HCT116 (cell line): Measurements from ENCODE around the gene LCMT1. TPM values are rescaled to one million over a fixed set of nuclear protein-coding genes. Genes with fewer than 3 reads are reported as not detected.

Source experiments
- ATAC-seq: fragments of 200-7000 bp; cut with Tn5 transposase; 2 replicates; pipeline ENCODE4 v1.9.1; 2020; ENCODE audit warnings: mild to moderate bottlenecking, moderate library complexity
- BruUV-seq: library from RNA; stranded (reverse); fragments of 400-500 nt; replicated peaks from 2 replicates; lab custom pipeline; 2021; lab: Mats Ljungman, UMichigan
- CTCF ChIA-PET: fragments of 300-600 bp; sonication (Branson Sonifier 250); formaldehyde crosslinking; loops from one replicate; lab custom pipeline; 2021; ENCODE audit warnings: antibody characterized with exemption; lab: Charles Lee
- POLR2A ChIA-PET: fragments of 300-600, 350-600 bp; sonication (Branson Sonifier 250); formaldehyde crosslinking; loops from one replicate; lab custom pipeline; 2021; ENCODE audit warnings: antibody characterized with exemption; lab: Charles Lee
- RAD21 ChIA-PET, 2 experiments: fragments of 300-600 bp; sonication (Branson Sonifier 250); formaldehyde crosslinking; loops; one replicate each; lab custom pipeline; 2023; ENCODE audit warnings: low total read pairs in 2 of 2; ENCODE audit not compliant: uncharacterized antibody in 2 of 2, unreplicated experiment in 2 of 2, low non-redundant PET in 1 of 2; lab: Charles Lee
- DNase-seq: peaks from one replicate; pipeline ENCODE4 v3.0.0-alpha.2; 2010; ENCODE audit warnings: low read depth, low spot score
- H2AFZ ChIP-seq: fragments of 200-600 bp; shearing (Covaris generic), sonication (generic); 2 replicates; pipeline ENCODE4 v1.6.1; 2017; ENCODE audit warnings: low read depth, mixed run types, mixed read lengths, antibody characterized with exemption, low read length; ENCODE audit not compliant: poor library complexity, severe bottlenecking
- H3K27ac ChIP-seq: 2 replicates; pipeline ENCODE4 v1.5.1; 2012; ENCODE audit warnings: low read depth, low read length
- H3K27me3 ChIP-seq: fragments of 200-600 bp; sonication (generic); 2 replicates; pipeline ENCODE4 v1.6.1; 2016; ENCODE audit warnings: mixed run types, low read length, mixed read lengths; ENCODE audit not compliant: insufficient read depth
- H3K36me3 ChIP-seq, 2 experiments: fragments of 200-500 bp in 1 of 2; fragments of 200-600 bp in 1 of 2; sonication (Bioruptor generic) in 1 of 2; sonication (generic) in 1 of 2; 2 replicates each; pipeline versions ENCODE4 v1.5.1 to v1.6.1; 2014 to 2016; ENCODE audit warnings: low read length in 2 of 2, inconsistent platforms in 1 of 2, mixed read lengths in 1 of 2, mixed run types in 1 of 2; ENCODE audit not compliant: insufficient read depth in 2 of 2, control insufficient read depth in 1 of 2
- H3K4me1 ChIP-seq, 2 experiments: fragments of 200-600 bp in 1 of 2; sonication (generic) in 1 of 2; 2 replicates each; pipeline versions ENCODE4 v1.5.1 to v1.6.1; 2012 to 2017; ENCODE audit warnings: low read length in 2 of 2, inconsistent platforms in 1 of 2, mild to moderate bottlenecking in 1 of 2, mixed read lengths in 1 of 2, mixed run types in 1 of 2, moderate library complexity in 1 of 2; ENCODE audit not compliant: insufficient read depth in 2 of 2, control insufficient read depth in 1 of 2
- H3K4me2 ChIP-seq: fragments of 200-600 bp; sonication (generic); 2 replicates; pipeline ENCODE4 v1.6.1; 2017; ENCODE audit warnings: mixed run types, low read length, mixed read lengths
- H3K4me3 ChIP-seq, 2 experiments: fragments of 200-600 bp in 1 of 2; sonication (generic) in 1 of 2; replicated peaks in 1 of 2; 2 replicates each; pipeline ENCODE4 v1.5.1; 2011 to 2016; ENCODE audit warnings: low read length in 2 of 2, control low read depth in 1 of 2, low read depth in 1 of 2, mild to moderate bottlenecking in 1 of 2, mixed read lengths in 1 of 2, mixed run types in 1 of 2
- H3K79me2 ChIP-seq: fragments of 200-600 bp; sonication (generic); 2 replicates; pipeline ENCODE4 v1.6.1; 2017; ENCODE audit warnings: mild to moderate bottlenecking, mixed run types, low read length, moderate library complexity, mixed read lengths; ENCODE audit not compliant: insufficient read depth
- H3K9ac ChIP-seq: fragments of 200-600 bp; sonication (generic); 2 replicates; pipeline ENCODE4 v1.6.1; 2016; ENCODE audit warnings: low read length, mixed read lengths
- H3K9me2 ChIP-seq: fragments of 200-600 bp; sonication (generic), shearing (Covaris generic); 2 replicates; pipeline ENCODE4 v1.6.1; 2017; ENCODE audit warnings: mixed run types, mild to moderate bottlenecking, moderate library complexity; ENCODE audit not compliant: insufficient read depth
- H3K9me3 ChIP-seq, 2 experiments: fragments of 200-500 bp in 1 of 2; fragments of 200-600 bp in 1 of 2; sonication (Bioruptor generic) in 1 of 2; sonication (generic) in 1 of 2; 2 replicates each; pipeline ENCODE4 v1.6.1; 2014 to 2017; ENCODE audit warnings: low read length in 2 of 2, mixed read lengths in 2 of 2, inconsistent platforms in 1 of 2, low read depth in 1 of 2, mild to moderate bottlenecking in 1 of 2, mixed run types in 1 of 2, moderate library complexity in 1 of 2; ENCODE audit not compliant: control insufficient read depth in 1 of 2, insufficient read depth in 1 of 2
- H4K20me1 ChIP-seq: fragments of 200-600 bp; sonication (generic), shearing (Covaris generic); 2 replicates; pipeline ENCODE4 v1.6.1; 2017; ENCODE audit warnings: mixed run types, mild to moderate bottlenecking, moderate library complexity; ENCODE audit not compliant: insufficient read depth
- CEBPB ChIP-seq: IDR thresholded peaks from 2 replicates; pipeline ENCODE4 v1.6.1; 2012; ENCODE audit warnings: low read depth
- CTCF ChIP-seq, 3 experiments: fragments of 200-600 bp in 1 of 3; sonication (generic) in 1 of 3; IDR thresholded peaks in 2 of 3; conservative IDR thresholded peaks in 1 of 3; 2 replicates each; pipeline ENCODE4 v1.5.1; 2012 to 2017; ENCODE audit warnings: low read depth in 2 of 3, low read length in 2 of 3, antibody characterized with exemption in 1 of 3, borderline replicate concordance in 1 of 3, control low read depth in 1 of 3, mild to moderate bottlenecking in 1 of 3, mixed read lengths in 1 of 3, mixed run types in 1 of 3, moderate library complexity in 1 of 3; ENCODE audit not compliant: insufficient read depth in 1 of 3
- EGR1 ChIP-seq: IDR thresholded peaks from 2 replicates; pipeline ENCODE4 v1.6.1; 2012; ENCODE audit warnings: low read depth
- ELF1 ChIP-seq: IDR thresholded peaks from 2 replicates; pipeline ENCODE4 v1.6.1; 2012; ENCODE audit warnings: low read depth, borderline replicate concordance
- EZH2 ChIP-seq: fragments of 200-600 bp; sonication (generic); IDR thresholded peaks from 2 replicates; pipeline ENCODE4 v1.6.1; 2017; ENCODE audit warnings: antibody characterized with exemption, mixed run types
- FOSL1 ChIP-seq: IDR thresholded peaks from 2 replicates; pipeline ENCODE4 v1.6.1; 2012; ENCODE audit warnings: low read depth
- JUND ChIP-seq: IDR thresholded peaks from 2 replicates; pipeline ENCODE4 v1.6.1; 2012
- MAX ChIP-seq: IDR thresholded peaks from 2 replicates; pipeline ENCODE4 v1.6.1; 2012
- POLR2A ChIP-seq: IDR thresholded peaks from 2 replicates; pipeline ENCODE4 v1.7.0; 2011; ENCODE audit warnings: borderline replicate concordance; ENCODE audit not compliant: insufficient read depth, insufficient read length; ENCODE audit errors: extremely low read depth
- RAD21 ChIP-seq: IDR thresholded peaks from 2 replicates; pipeline ENCODE4 v1.6.1; 2012; ENCODE audit warnings: low read depth, mild to moderate bottlenecking
- REST ChIP-seq: IDR thresholded peaks from 2 replicates; pipeline ENCODE4 v1.6.1; 2012; ENCODE audit warnings: low read depth
- SIN3A ChIP-seq: IDR thresholded peaks from 2 replicates; pipeline ENCODE4 v1.6.1; 2012; ENCODE audit warnings: low read depth
- SP1 ChIP-seq: IDR thresholded peaks from 2 replicates; pipeline ENCODE4 v1.6.1; 2012; ENCODE audit warnings: low read depth
- SRF ChIP-seq: IDR thresholded peaks from 2 replicates; pipeline ENCODE4 v1.6.1; 2012; ENCODE audit warnings: low read depth
- TCF7L2 ChIP-seq: IDR thresholded peaks from 2 replicates; pipeline ENCODE4 v1.7.0; 2011; ENCODE audit warnings: borderline replicate concordance, inconsistent platforms; ENCODE audit not compliant: insufficient read depth, insufficient read length; ENCODE audit errors: extremely low read depth
- YY1 ChIP-seq: IDR thresholded peaks from 2 replicates; pipeline ENCODE4 v1.6.1; 2011; ENCODE audit warnings: low read length, low read depth, moderate library complexity, mild to moderate bottlenecking; ENCODE audit not compliant: insufficient replicate concordance; ENCODE audit errors: extremely low read depth
- ZFX ChIP-seq: fragments of 450-650 bp; IDR thresholded peaks from 2 replicates; pipeline ENCODE4 v1.6.1; 2017
- ZNF274 ChIP-seq: fragments of 200-500 bp; sonication (Bioruptor generic); IDR thresholded peaks from 2 replicates; pipeline ENCODE4 v1.6.1; 2014; ENCODE audit warnings: mild to moderate bottlenecking, low read depth, low read length, inconsistent platforms
- intact Hi-C: fragments of 100-400 bp; cut with micrococcal nuclease; formaldehyde crosslinking; loops from 2 replicates; pipeline ENCODE4 v1.10.0; 2022
- total RNA-seq: library from RNA; stranded (reverse); gene quantifications from one replicate; pipeline ENCODE4 v1.2.1, GENCODE V29; 2021; ENCODE audit not compliant: unreplicated experiment
- TF ChIP-seq, protein P1 (sequence below): IDR thresholded peaks from 2 replicates; pipeline ENCODE4 v1.6.1; 2012
- TF ChIP-seq, protein P2 (sequence below): IDR thresholded peaks from 2 replicates; pipeline ENCODE4 v1.6.1; 2011; ENCODE audit warnings: mild to moderate bottlenecking, low read length, moderate library complexity; ENCODE audit not compliant: insufficient replicate concordance; ENCODE audit errors: extremely low read depth

The LCMT1 gene
- total RNA-seq, 1 experiment from 2014 or later: 52.4 TPM

GRCh38 chr16:25187491-25187795 is 75.9 kb downstream of the LCMT1 start (continued):
- no peak for TF ChIP-seq TCF7L2
- TF ChIP-seq JUND: no peak

DNA sequence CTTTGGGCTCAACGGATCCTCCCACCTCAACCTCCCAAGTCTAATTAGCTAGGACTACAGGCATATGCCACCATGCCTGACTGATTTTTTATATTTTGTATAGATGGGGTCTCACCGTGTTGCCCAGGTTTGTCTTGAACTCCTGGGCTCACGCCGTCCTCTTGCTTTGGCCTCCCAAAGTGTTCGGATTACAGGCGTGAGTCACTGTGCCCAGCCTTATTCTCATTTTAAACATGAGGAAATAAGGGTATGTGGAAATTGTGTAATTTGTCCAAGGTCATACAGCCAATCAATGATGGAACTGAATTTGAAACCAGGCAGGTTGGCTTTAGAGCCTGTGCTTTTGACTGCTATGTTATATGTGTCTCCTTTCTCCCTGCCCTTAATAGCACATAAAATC is 77.8 kb downstream of the LCMT1 start:
- no peaks in the 10 kb centered on the region for H3K27me3 ChIP-seq
- H3K79me2 ChIP-seq: no peaks in the 10 kb centered on the region
- no peak for TF ChIP-seq JUND
- no peak for TF ChIP-seq RAD21
- TF ChIP-seq SIN3A: no peak
- no peak for TF ChIP-seq MAX
- TF ChIP-seq ELF1: no peak
- TF ChIP-seq EZH2: no peak
- TF ChIP-seq, protein P1, sequence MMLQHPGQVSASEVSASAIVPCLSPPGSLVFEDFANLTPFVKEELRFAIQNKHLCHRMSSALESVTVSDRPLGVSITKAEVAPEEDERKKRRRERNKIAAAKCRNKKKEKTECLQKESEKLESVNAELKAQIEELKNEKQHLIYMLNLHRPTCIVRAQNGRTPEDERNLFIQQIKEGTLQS: no peak
- TF ChIP-seq POLR2A: no peak
- no peak for TF ChIP-seq ZNF274
- TF ChIP-seq ZFX: no peak
- TF ChIP-seq CTCF (IDR thresholded peaks at IDR 0.05 in 2 of 3, conservative IDR thresholded peaks at IDR 0.05 in 1 of 3; ENCODE audit: borderline replicate concordance in 1 of 3, insufficient read depth in 1 of 3, low read depth in 2 of 3, low read length in 2 of 3): no peak
- no peak for TF ChIP-seq FOSL1
- no peak for TF ChIP-seq EGR1
- TF ChIP-seq YY1: no peak
- TF ChIP-seq, protein P2, sequence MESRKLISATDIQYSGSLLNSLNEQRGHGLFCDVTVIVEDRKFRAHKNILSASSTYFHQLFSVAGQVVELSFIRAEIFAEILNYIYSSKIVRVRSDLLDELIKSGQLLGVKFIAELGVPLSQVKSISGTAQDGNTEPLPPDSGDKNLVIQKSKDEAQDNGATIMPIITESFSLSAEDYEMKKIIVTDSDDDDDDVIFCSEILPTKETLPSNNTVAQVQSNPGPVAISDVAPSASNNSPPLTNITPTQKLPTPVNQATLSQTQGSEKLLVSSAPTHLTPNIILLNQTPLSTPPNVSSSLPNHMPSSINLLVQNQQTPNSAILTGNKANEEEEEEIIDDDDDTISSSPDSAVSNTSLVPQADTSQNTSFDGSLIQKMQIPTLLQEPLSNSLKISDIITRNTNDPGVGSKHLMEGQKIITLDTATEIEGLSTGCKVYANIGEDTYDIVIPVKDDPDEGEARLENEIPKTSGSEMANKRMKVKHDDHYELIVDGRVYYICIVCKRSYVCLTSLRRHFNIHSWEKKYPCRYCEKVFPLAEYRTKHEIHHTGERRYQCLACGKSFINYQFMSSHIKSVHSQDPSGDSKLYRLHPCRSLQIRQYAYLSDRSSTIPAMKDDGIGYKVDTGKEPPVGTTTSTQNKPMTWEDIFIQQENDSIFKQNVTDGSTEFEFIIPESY: no peak
- no peak for TF ChIP-seq SRF
- no peak for TF ChIP-seq REST
- no peak for TF ChIP-seq SP1
- TF ChIP-seq TCF7L2: no peak
- no peak for TF ChIP-seq CEBPB
- TF ChIP-seq, all 23 proteins: peak for 0
- no peaks in the 10 kb centered on the region for H3K9me2 ChIP-seq
- no peaks in the 10 kb centered on the region for H3K9me3 ChIP-seq
- H3K4me1 ChIP-seq: peaks cover 9 to 20% of the 10 kb centered on the region in 2 experiments
- H3K4me2 ChIP-seq: no peak overlapping the region
- ChIA-PET RAD21 (no interaction called here), CTCF (no interaction called here), POLR2A (no interaction called here)
- H3K9ac ChIP-seq: no peak overlapping the region
- H4K20me1 ChIP-seq: no peaks in the 10 kb centered on the region
- no peak for DNase-seq
- intact Hi-C loops: no loop called here
- H3K27ac ChIP-seq: no peak overlapping the region
- H3K36me3 ChIP-seq: no peaks in the 10 kb centered on the region
- BruUV-seq: no TSS peak
- no peak for ATAC-seq
- no peak overlapping the region for H2AFZ ChIP-seq
- no peak overlapping the region for H3K4me3 ChIP-seq
